ES-I3 (cell line): ENCODE results near the gene PIK3R1.

ENCODE experiments used
- H3K36me3 ChIP-seq: 2 replicates; pipeline ENCODE4 v1.6.1; 2013; ENCODE audit warnings: mild to moderate bottlenecking, low read length, control low read depth, moderate library complexity; ENCODE audit not compliant: insufficient read depth
- H3K4me1 ChIP-seq: 2 replicates; pipeline ENCODE4 v1.6.1; 2013; ENCODE audit warnings: mild to moderate bottlenecking, control low read depth, low read length; ENCODE audit not compliant: insufficient read depth
- H3K9ac ChIP-seq: 2 replicates; pipeline ENCODE4 v1.6.1; 2013; ENCODE audit warnings: low read depth, mild to moderate bottlenecking, low read length, moderate library complexity
- H3K9me3 ChIP-seq: 2 replicates; pipeline ENCODE4 v1.6.1; 2013; ENCODE audit warnings: mild to moderate bottlenecking, low read length, moderate library complexity; ENCODE audit not compliant: control insufficient read depth, insufficient read depth

PIK3R1 gene

DNA sequence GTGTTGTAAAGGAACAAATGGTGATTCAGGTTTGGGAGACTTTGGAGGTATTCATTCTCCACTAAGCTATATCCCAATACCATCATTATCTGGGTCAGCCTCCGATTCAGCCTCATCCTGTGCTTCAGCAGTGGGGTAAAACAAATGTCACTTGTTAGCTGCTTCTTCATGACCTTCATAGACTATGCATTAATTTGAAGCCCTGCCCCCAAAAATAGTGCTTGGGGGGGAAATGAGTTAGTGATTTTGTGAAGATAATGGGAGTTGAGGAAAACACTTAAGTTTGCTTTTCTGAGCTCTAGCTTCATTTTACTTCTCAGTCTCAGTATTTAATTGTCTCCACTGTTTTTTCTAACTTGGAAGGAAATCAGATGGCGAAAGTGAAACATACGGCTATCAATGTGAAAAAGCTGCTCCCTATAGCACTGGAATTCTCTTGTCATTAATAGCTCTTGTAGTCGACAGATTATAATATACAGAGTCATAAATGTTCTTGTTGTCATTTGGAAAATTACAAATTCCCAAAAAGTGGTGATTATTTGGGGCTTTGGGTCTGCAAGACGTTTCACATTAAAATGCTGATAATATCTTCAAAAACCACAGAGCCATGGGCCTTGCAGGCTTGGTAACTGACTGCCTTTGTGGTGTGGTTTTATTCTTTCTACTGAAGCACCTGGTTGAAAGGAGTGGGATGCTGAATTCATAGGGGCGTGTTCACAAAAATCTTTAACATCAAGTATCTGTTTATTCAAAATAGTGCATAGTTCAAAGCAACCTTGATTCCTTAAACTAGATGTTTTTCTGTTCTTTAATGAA is 40.0 kb downstream of the PIK3R1 start:
- Histone ChIP-seq H3K36me3 (no peaks in the 10 kb centered on the region), H3K9me3 (no peaks in the 10 kb centered on the region), H3K4me1 (peaks cover 23% of the 10 kb centered on the region), H3K9ac (no peak overlapping the region)

DNA sequence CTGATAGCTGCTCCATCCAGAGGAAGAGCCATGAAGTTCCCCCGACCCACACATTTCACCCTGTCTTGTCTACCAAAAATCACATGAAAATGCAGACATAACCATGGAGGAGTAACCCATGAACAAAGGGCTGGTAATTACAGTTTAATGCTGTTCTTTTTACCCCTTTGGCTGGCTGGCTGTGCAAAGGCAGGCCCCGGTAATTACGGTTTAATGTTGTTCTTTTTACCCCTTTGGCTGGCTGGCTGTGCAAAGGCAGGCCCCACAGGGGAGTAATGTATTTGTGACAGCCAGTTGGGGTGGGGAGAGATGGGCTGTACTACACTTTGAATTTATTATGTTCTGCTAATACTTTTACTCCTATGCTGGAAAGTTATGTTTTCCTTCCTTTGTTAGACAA is 41.7 kb downstream of the PIK3R1 start:
- H3K4me1 ChIP-seq, result peaks cover 6% of the 10 kb centered on the region
- no peaks in the 10 kb centered on the region for H3K9me3 ChIP-seq

DNA sequence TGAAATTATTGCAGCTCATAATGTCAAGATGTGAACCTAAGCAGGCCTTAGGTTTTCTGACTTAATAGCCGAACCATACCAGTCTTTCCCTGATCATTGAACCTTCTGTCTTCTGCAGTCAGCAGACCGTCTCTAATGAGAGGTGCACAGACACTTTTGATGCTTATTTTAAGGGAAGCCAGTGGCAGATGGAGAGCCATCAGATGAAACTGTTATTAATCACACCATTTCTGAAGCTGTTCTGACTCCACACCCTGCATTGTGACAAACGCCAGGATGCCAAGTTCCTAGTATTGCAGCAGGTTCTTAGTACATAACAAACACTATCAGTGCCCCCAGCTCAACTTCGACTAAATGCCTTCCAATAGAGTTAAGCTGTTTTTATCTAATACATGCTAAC is 43.0 kb downstream of the PIK3R1 start:
- H3K9me3 ChIP-seq, result no peaks in the 10 kb centered on the region
- H3K9ac ChIP-seq, result no peak overlapping the region
- H3K4me1 ChIP-seq, result no peaks in the 10 kb centered on the region
- no peaks in the 10 kb centered on the region for H3K36me3 ChIP-seq

More for the DNA sequence above, 41.7 kb downstream of the PIK3R1 start:
- Histone ChIP-seq H3K36me3 (no peaks in the 10 kb centered on the region), H3K9ac (no peak overlapping the region)

DNA sequence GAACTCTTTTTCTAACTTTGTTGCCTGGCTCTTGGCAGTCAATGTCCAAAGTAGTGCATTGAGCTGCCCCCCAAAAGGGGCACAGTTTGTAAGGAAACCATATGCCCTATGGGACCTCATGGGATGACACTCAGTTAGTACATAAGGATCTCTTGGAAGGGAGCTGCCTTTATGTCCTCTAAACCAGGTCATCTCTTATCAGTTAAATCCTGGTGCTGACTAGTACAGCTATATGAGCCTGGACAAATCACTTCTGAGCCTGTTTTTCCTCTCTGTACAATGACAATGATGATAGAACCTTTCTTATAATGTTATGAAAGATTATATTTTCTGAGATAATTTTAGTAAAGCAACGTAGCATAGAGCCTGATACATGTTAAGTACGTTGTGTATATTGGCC is 44.1 kb downstream of the PIK3R1 start:
- H3K36me3 ChIP-seq, result no peaks in the 10 kb centered on the region
- H3K9me3 ChIP-seq, result no peaks in the 10 kb centered on the region
- no peak overlapping the region for H3K9ac ChIP-seq
- H3K4me1 ChIP-seq, result no peaks in the 10 kb centered on the region

DNA sequence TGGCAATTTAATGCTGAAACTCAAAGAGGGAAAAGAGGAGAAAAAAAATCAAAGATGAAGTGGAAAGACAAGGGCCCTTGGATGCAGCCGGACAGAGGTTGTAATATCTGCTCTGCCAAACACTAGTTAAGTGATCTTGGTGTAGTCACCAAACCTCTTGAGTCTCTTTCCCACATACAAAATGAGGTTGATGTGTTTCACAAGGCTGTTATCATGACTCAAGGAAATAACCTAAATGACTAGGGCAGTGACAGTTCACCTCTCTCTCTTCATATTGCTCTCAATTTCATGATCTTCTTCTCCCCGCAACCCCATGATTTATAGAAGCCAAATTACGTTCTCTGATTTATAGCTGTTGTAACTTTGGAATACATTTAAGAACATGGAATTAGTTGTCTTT is 44.9 kb downstream of the PIK3R1 start:
- Histone ChIP-seq H3K9ac (no peak overlapping the region), H3K36me3 (no peaks in the 10 kb centered on the region; the same call in 1 of the 2 replicates), H3K9me3 (0 out of 2 replicates have a peak, but pooled peaks cover 3% of the 10 kb centered on the region), H3K4me1 (no peaks in the 10 kb centered on the region)

DNA sequence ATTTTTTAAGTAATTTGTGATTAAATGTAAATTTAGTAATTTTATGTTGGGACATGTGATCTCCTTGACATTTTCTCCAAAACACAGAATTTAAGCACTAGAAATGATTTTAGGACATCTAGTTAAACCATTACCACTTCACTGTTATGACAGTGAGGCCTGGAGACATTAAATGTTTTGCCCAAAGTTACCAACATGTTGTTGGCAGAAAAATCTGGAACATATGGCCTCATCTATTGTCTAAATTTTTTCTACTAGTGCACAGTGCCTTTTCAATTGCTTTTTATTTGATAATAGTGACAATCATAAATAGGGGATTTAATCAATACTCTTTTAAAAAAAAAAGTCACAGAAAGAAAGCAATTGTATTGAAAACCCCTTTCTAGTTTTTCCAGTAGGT is 45.6 kb downstream of the PIK3R1 start:
- H3K9me3 ChIP-seq, result 0 out of 2 replicates have a peak, but pooled peaks cover 3% of the 10 kb centered on the region
- H3K4me1 ChIP-seq, result no peaks in the 10 kb centered on the region
- no peak overlapping the region for H3K9ac ChIP-seq
- no peaks in the 10 kb centered on the region; the same call in 1 of the 2 replicates for H3K36me3 ChIP-seq

DNA sequence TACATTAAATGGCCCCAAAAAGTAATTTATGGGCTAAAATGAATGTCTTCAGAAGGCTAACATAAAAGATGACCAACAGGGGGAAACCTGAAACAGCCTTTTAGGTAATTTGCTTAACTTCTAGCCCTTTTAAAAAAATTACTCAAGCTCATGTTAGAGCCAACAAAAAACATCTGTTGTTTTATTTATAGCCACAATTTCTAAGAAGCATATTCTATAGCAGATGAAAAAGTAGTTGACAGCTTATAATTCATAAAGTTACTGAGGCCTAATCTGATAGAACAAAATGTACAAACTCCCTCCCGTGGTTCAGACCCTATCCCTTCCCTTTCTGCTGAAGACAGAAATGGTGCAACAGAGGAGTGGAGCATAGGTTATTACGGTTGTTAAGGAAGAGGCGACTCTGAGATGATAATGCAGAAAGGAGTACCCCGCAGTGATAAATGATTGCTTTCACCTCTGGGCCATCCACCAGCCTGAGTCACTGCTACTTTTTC is 46.1 kb downstream of the PIK3R1 start:
- Histone ChIP-seq H3K4me1 (no peaks in the 10 kb centered on the region), H3K9ac (no peak overlapping the region), H3K36me3 (no peaks in the 10 kb centered on the region; the same call in 1 of the 2 replicates), H3K9me3 (0 out of 2 replicates have a peak, but pooled peaks cover 3% of the 10 kb centered on the region)

DNA sequence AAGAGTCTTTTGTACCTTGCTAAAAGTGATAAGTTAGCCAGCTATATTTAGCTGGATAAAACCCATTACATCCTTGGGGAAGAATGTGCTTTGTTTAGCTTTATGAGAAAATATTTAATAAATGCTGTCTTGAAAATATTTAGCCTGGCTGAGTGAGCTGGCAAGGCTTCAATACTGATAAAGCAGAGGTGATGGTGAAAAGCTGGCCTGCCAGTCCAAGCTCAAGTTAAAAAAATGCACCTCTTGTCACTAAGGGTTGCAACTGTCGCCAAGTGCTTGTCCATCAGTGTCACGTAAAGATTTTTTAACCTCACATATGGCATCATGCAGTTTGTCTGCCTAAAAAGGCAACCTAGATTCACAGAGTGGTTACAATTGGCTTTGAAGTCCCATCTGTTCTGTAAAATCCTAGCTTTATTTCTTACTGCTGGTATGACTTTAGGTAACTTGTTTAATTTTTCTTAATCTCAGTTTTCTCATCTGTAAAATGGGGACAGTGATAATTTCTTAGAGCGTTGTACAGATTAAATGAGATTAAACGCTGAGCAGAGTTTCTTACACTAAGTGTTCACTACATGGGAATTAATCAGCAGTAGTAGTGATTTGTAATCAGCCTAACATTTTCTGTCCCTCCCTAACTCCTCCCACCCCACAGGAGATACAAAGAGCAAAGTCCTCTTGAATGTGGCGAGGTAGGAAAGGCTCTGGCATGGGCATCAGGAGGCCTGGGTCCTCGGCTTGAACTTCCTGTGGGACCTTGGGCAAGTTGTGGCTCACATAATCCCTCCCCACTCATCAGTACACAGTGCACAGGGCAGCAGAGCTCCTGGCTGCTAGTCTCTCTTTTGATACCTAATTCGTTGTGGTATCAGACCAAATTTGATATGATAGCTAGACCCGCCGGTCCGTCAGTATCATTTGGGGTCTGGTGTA is 48.7 kb downstream of the PIK3R1 start:
- Histone ChIP-seq H3K36me3 (no peaks in the 10 kb centered on the region; the same call in 1 of the 2 replicates), H3K9me3 (0 out of 2 replicates have a peak, but pooled peaks cover 3% of the 10 kb centered on the region), H3K4me1 (no peaks in the 10 kb centered on the region), H3K9ac (no peak overlapping the region)

DNA sequence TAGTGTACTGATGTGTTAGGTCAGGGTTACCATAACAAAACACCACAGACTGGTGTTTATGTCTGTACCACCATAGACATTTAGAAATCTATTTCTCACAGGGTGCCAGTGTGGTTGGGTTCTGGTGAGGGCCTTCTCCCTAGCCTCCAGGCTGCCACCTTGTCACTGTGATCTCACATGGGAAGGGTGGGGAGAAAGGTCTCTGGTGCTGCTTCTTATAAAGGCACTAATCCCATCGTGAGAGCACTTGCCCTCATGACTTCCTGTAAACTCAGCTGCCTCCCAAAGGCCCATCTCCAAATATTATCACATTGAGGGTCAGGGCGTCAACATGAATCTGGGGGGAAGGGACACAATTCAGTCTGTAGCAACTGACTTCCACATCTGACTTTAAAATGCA is 49.8 kb downstream of the PIK3R1 start:
- Histone ChIP-seq H3K36me3 (no peaks in the 10 kb centered on the region; the same call in 1 of the 2 replicates), H3K9me3 (0 out of 2 replicates have a peak, but pooled peaks cover 3% of the 10 kb centered on the region), H3K9ac (no peak overlapping the region), H3K4me1 (no peaks in the 10 kb centered on the region)

DNA sequence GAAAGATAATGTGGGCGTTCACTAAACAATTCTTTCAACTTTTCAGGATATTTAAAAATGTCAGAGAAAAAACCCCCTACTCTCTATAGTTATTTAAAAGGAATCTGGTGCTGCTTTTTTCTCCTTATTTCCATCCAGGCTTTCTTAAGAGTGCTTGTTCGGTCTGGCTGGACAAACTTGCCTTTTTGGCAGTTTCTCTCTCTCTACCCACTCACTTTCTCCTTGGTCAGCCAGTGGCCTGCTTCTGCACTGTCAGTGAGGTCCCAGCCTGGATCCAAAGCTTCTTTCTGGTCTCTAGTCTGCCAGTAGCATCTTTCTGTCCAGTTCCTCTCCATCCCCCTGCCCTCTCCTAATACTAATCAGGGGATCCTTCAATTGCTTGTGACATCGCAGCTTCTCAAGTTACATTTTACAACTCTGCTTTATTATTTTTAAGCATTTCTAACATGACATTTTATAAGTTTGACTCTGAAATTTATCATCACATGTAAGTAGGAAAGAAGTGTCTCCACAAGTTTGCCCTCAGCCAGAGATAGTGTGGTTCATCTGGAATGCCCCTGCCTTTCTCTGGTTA is 50.4 kb downstream of the PIK3R1 start:
- Histone ChIP-seq H3K9me3 (0 out of 2 replicates have a peak, but pooled peaks cover 3% of the 10 kb centered on the region), H3K36me3 (no peaks in the 10 kb centered on the region; the same call in 1 of the 2 replicates), H3K9ac (no peak overlapping the region), H3K4me1 (no peaks in the 10 kb centered on the region)

DNA sequence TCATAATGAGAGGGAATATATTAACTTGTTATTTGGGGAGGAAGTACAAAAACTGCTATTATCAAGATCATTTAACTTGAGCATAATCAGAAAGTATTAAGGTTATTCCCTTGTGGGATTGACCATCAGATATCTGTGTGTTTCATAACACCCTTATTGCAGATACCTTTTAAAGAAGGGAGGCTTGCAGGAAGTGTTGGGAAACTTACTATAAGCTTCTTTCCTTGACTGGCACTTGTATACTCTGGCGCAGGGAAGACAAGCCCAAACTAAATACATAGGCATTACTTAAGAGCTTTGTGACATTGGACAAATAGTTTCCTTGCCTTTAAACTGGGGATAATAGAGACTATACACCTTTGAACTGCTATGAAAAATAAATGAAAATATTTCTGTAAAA is 50.9 kb downstream of the PIK3R1 start:
- Histone ChIP-seq H3K9me3 (0 out of 2 replicates have a peak, but pooled peaks cover 3% of the 10 kb centered on the region), H3K4me1 (no peaks in the 10 kb centered on the region), H3K9ac (no peak overlapping the region), H3K36me3 (no peaks in the 10 kb centered on the region; the same call in 1 of the 2 replicates)

DNA sequence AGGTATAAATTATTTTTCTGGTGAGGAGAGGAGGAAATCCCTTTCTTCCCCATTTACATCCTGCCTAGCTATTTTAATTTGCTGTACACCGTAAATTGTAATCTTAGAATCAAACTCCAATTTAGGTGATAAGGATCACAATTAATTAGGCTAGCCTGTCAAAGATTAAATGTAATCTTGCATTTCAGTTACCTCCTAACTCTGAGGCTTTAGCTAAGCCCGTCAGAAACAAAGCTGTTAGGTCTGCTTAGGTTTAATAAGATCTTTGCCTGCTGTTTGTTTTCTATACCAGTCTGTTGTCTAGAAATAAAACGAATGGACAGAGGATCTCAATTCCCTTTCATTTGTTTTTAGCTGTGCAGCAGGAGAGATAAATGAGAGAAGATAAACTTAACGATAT is 51.5 kb downstream of the PIK3R1 start:
- no peak overlapping the region for H3K9ac ChIP-seq
- H3K36me3 ChIP-seq, result no peaks in the 10 kb centered on the region; the same call in 1 of the 2 replicates
- no peaks in the 10 kb centered on the region for H3K4me1 ChIP-seq
- 0 out of 2 replicates have a peak, but pooled peaks cover 3% of the 10 kb centered on the region for H3K9me3 ChIP-seq

DNA sequence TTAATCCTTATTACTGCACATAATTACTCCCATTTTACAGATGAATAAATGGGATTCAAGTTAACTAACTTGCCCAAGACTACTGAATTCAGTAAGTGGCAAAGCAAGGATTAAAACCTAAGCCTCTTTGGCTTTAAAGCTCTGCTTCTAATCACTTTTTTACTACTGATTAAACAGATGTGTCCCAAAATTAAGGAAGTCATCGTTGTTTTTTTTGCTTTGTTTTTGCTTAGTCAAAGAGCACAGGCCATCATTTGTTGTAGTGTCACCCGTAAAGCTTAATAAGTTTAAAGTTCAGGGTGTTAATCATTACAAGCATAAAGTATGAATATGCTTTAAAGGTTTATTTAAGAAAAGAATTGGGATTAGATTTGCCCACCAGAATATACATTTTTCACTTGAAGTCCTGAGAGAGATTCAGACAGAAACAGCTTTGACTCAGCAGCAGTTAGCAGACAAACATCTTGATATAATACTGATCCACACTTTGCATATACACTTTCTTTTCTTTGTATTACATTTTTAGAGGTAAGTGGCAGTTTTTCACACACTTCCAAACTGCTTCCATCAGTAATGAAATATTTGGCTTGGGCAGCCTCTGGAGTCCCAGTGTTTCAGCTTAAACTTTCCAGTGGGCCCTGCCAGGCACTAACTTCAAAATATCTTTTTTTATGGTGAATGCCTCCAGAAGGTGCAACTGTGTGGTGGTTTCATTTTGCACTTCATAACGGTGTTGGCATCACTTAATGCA is 52.7 kb downstream of the PIK3R1 start:
- Histone ChIP-seq H3K9me3 (0 out of 2 replicates have a peak, but pooled peaks cover 3% of the 10 kb centered on the region), H3K4me1 (no peaks in the 10 kb centered on the region), H3K9ac (no peak overlapping the region), H3K36me3 (no peaks in the 10 kb centered on the region; the same call in 1 of the 2 replicates)
